Activated T-cell treated with anti-CD3 and anti-CD28 coated beads, Interleukin-2, amount 50 U/mL, for 4 hours (primary cell): ENCODE measurements around the gene LGALS9C. TPM values are rescaled to one million over a fixed set of nuclear protein-coding genes. Genes with fewer than 3 reads are reported as not detected.
"Not testable (repeated sequence)": the region's sequence is repeated elsewhere in the genome, so short reads cannot be mapped to it uniquely, and the experiment has no call there.

Experiments used
- ATAC-seq, 2 donors: fragments of 200-7000 bp; cut with Tn5 transposase; one replicate each; pipeline ENCODE4 v1.10.0; 2021
- DNase-seq: peaks from one replicate; pipeline ENCODE4 v3.0.0-alpha.2; 2020
- H3K27me3 Mint-ChIP-seq: one replicate; pipeline ENCODE4 v1.8.0; 2021; ENCODE audit warnings: low read depth, mixed read lengths
- H3K36me3 Mint-ChIP-seq: one replicate; pipeline ENCODE4 v1.8.0; 2022; ENCODE audit warnings: mixed read lengths; ENCODE audit not compliant: insufficient read depth
- H3K4me1 Mint-ChIP-seq: one replicate; pipeline ENCODE4 v1.8.0; 2021; ENCODE audit warnings: low read depth, mixed read lengths
- H3K4me3 Mint-ChIP-seq: one replicate; pipeline ENCODE4 v1.8.0; 2021; ENCODE audit warnings: mild to moderate bottlenecking, moderate library complexity, mixed read lengths
- H3K9me3 Mint-ChIP-seq: one replicate; pipeline ENCODE4 v1.8.0; 2021; ENCODE audit warnings: mixed read lengths
- total RNA-seq, 3 donors: library from RNA; stranded (reverse); gene quantifications; one replicate each; pipeline ENCODE4 v1.2.1, GENCODE V29; 2021

Gene LGALS9C
- total RNA-seq, 3 donors from 2014 or later, result 0.61 TPM; not detected in 2

GRCh38 chr17:18468472-18469171 lies 8.0 kb upstream of the LGALS9C start:
- not testable (repeated sequence) for H3K27me3 Mint-ChIP-seq, DNase-seq, ATAC-seq, H3K4me1 Mint-ChIP-seq, H3K9me3 Mint-ChIP-seq, H3K4me3 Mint-ChIP-seq, H3K36me3 Mint-ChIP-seq

GRCh38 chr17:18469837-18470236 lies 6.8 kb upstream of the LGALS9C start:
- H3K9me3 Mint-ChIP-seq, H3K27me3 Mint-ChIP-seq, DNase-seq, H3K4me1 Mint-ChIP-seq, ATAC-seq, H3K4me3 Mint-ChIP-seq, H3K36me3 Mint-ChIP-seq: not testable (repeated sequence)

- H3K4me3 Mint-ChIP-seq, H3K36me3 Mint-ChIP-seq, H3K9me3 Mint-ChIP-seq, DNase-seq, H3K27me3 Mint-ChIP-seq, H3K4me1 Mint-ChIP-seq: not testable (repeated sequence)
- ATAC-seq, result peak in 1 of 2 donors; percentile 32
These were observed 6.2 kb upstream of the LGALS9C start for GRCh38 chr17:18470345-18470930.

- not testable (repeated sequence) for H3K9me3 Mint-ChIP-seq, ATAC-seq
These were observed 2.6 kb upstream of the LGALS9C start for GRCh38 chr17:18473967-18474366.

GRCh38 chr17:18474754-18475153 lies 1.8 kb upstream of the LGALS9C start:
- H3K36me3 Mint-ChIP-seq, H3K27me3 Mint-ChIP-seq, ATAC-seq, DNase-seq, H3K4me3 Mint-ChIP-seq, H3K4me1 Mint-ChIP-seq, H3K9me3 Mint-ChIP-seq: not testable (repeated sequence)

More at GRCh38 chr17:18473967-18474366, 2.6 kb upstream of the LGALS9C start:
- not testable (repeated sequence) for H3K4me3 Mint-ChIP-seq, H3K36me3 Mint-ChIP-seq, H3K4me1 Mint-ChIP-seq, DNase-seq, H3K27me3 Mint-ChIP-seq

- ATAC-seq, H3K27me3 Mint-ChIP-seq, DNase-seq, H3K4me3 Mint-ChIP-seq, H3K4me1 Mint-ChIP-seq, H3K9me3 Mint-ChIP-seq, H3K36me3 Mint-ChIP-seq: not testable (repeated sequence)
These were observed 778 bp downstream of the LGALS9C start for GRCh38 chr17:18477367-18477766.

- not testable (repeated sequence) for H3K4me3 Mint-ChIP-seq, H3K36me3 Mint-ChIP-seq, H3K4me1 Mint-ChIP-seq, H3K9me3 Mint-ChIP-seq, H3K27me3 Mint-ChIP-seq, DNase-seq, ATAC-seq
These were observed 1.8 kb downstream of the LGALS9C start for GRCh38 chr17:18478362-18478761.

GRCh38 chr17:18478977-18479595 lies 2.5 kb downstream of the LGALS9C start:
- not testable (repeated sequence) for DNase-seq, H3K36me3 Mint-ChIP-seq, H3K9me3 Mint-ChIP-seq, H3K27me3 Mint-ChIP-seq, ATAC-seq, H3K4me1 Mint-ChIP-seq, H3K4me3 Mint-ChIP-seq

GRCh38 chr17:18481775-18482174 lies 5.2 kb downstream of the LGALS9C start:
- not testable (repeated sequence) for H3K36me3 Mint-ChIP-seq, DNase-seq, ATAC-seq, H3K4me1 Mint-ChIP-seq, H3K4me3 Mint-ChIP-seq, H3K27me3 Mint-ChIP-seq, H3K9me3 Mint-ChIP-seq

GRCh38 chr17:18485936-18486464 lies 9.4 kb downstream of the LGALS9C start:
- H3K4me1 Mint-ChIP-seq, H3K4me3 Mint-ChIP-seq, H3K36me3 Mint-ChIP-seq, H3K9me3 Mint-ChIP-seq, H3K27me3 Mint-ChIP-seq, DNase-seq, ATAC-seq: not testable (repeated sequence)

- not testable (repeated sequence) for DNase-seq, ATAC-seq, H3K4me1 Mint-ChIP-seq, H3K36me3 Mint-ChIP-seq, H3K9me3 Mint-ChIP-seq, H3K4me3 Mint-ChIP-seq, H3K27me3 Mint-ChIP-seq
These were observed 11.0 kb downstream of the LGALS9C start for GRCh38 chr17:18487633-18488032.

- not testable (repeated sequence) for H3K9me3 Mint-ChIP-seq, H3K4me3 Mint-ChIP-seq, DNase-seq, H3K4me1 Mint-ChIP-seq, H3K36me3 Mint-ChIP-seq, H3K27me3 Mint-ChIP-seq, ATAC-seq
These were observed 12.0 kb downstream of the LGALS9C start for GRCh38 chr17:18488622-18489021.

GRCh38 chr17:18490016-18490415 lies 13.4 kb downstream of the LGALS9C start:
- not testable (repeated sequence) for ATAC-seq, H3K27me3 Mint-ChIP-seq, H3K9me3 Mint-ChIP-seq, DNase-seq, H3K4me3 Mint-ChIP-seq, H3K36me3 Mint-ChIP-seq, H3K4me1 Mint-ChIP-seq

GRCh38 chr17:18492712-18493480 lies 16.3 kb downstream of the LGALS9C start:
- not testable (repeated sequence) for H3K4me1 Mint-ChIP-seq, H3K9me3 Mint-ChIP-seq, H3K27me3 Mint-ChIP-seq, DNase-seq, H3K36me3 Mint-ChIP-seq
- ATAC-seq, result peak; percentile 93 to 95
- peak overlapping the region; percentile 29 for H3K4me3 Mint-ChIP-seq
